Hematopoietic multipotent progenitor cell (in vitro differentiated cells): ENCODE data around the gene PTPN22. TPM values are rescaled to one million over a fixed set of nuclear protein-coding genes. Genes with fewer than 3 reads are reported as not detected.

Experiments
- DNase-seq, 3 donors: peaks; one replicate each; pipeline ENCODE4 v3.0.0-alpha.2; 2011 to 2015; ENCODE audit warnings: low read depth in 2 of 3, low spot score in 2 of 3
- total RNA-seq: library from RNA; depleted of rRNA; stranded (reverse); fragments of >200 nt; gene quantifications from one replicate; pipeline ENCODE4 v1.2.3, GENCODE V29; 2012

PTPN22 gene
- 7.5 TPM for total RNA-seq

GRCh38 chr1:113871597-113872113 lies at the start of gene PTPN22:
Gene PTPN22 (minus strand): TSS chr1:113871712.
- peak; percentile 61 to 92 (median 89) for DNase-seq

- DNase-seq: no peak
Measured at GRCh38 chr1:113918243-113918642, 46.7 kb upstream of the PTPN22 start.

- no peak for DNase-seq
Measured at GRCh38 chr1:113917400-113918082, 46.0 kb upstream of the PTPN22 start.

- no peak for DNase-seq
Measured at GRCh38 chr1:113916974-113917373, 45.5 kb upstream of the PTPN22 start.

GRCh38 chr1:113913887-113914664 lies 42.6 kb upstream of the PTPN22 start:
- peak in 2 of 3 donors; percentile 82 to 93 for DNase-seq

- no peak for DNase-seq
Measured at GRCh38 chr1:113913312-113913668, 41.8 kb upstream of the PTPN22 start.

- no peak for DNase-seq
Measured at GRCh38 chr1:113912594-113913311, 41.2 kb upstream of the PTPN22 start.

GRCh38 chr1:113905435-113905861 lies 33.9 kb upstream of the PTPN22 start:
- no peak for DNase-seq

GRCh38 chr1:113904674-113905434 lies 33.3 kb upstream of the PTPN22 start, which contains the start of the genes AP4B1 and DCLRE1B:
Gene AP4B1 (minus strand): TSS chr1:113904799. CDS start chr1:113904717, 82 bp downstream.
Gene DCLRE1B (plus strand): TSS chr1:113905326. CDS start chr1:113905587, 261 bp downstream.
- peak; percentile 92 to 100 (median 100) for DNase-seq

GRCh38 chr1:113904293-113904673 lies 32.8 kb upstream of the PTPN22 start:
- DNase-seq: peak in 1 of 3 donors; percentile 13

- peak in 1 of 3 donors; percentile 15 for DNase-seq
Measured at GRCh38 chr1:113903501-113904292, 32.2 kb upstream of the PTPN22 start.

GRCh38 chr1:113901191-113901590 lies 29.7 kb upstream of the PTPN22 start:
- DNase-seq: no peak

- no peak for DNase-seq
Measured at GRCh38 chr1:113899111-113899510, 27.6 kb upstream of the PTPN22 start.

GRCh38 chr1:113898241-113898814 lies 26.8 kb upstream of the PTPN22 start:
- DNase-seq: no peak

- DNase-seq: no peak
Measured at GRCh38 chr1:113895961-113896360, 24.4 kb upstream of the PTPN22 start.

- no peak for DNase-seq
Measured at GRCh38 chr1:113895098-113895497, 23.6 kb upstream of the PTPN22 start.

GRCh38 chr1:113893267-113893666 lies 21.8 kb upstream of the PTPN22 start:
- DNase-seq: no peak

GRCh38 chr1:113891631-113892220 lies 20.2 kb upstream of the PTPN22 start:
- DNase-seq: no peak

GRCh38 chr1:113890816-113891215 lies 19.3 kb upstream of the PTPN22 start:
- DNase-seq: no peak
